H1 (cell line): ENCODE measurements around the gene EML4. TPM values are rescaled to one million over a fixed set of nuclear protein-coding genes. Genes with fewer than 3 reads are reported as not detected.

Experiments used
- CTCF ChIA-PET: fragments of 300-600 bp; sonication (Branson Sonifier 250); formaldehyde crosslinking; loops from one replicate; lab custom pipeline; 2021; ENCODE audit not compliant: partially characterized antibody; lab: Charles Lee
- POLR2A ChIA-PET: fragments of 300-600 bp; sonication (Branson Sonifier 250); formaldehyde crosslinking; loops from one replicate; lab custom pipeline; 2021; ENCODE audit warnings: inconsistent platforms; ENCODE audit not compliant: partially characterized antibody; lab: Charles Lee
- DNase-seq, 2 experiments: peaks; one replicate each; pipeline versions ENCODE4 v3.0.0 to v3.0.0-alpha.2; 2010 to 2022; ENCODE audit warnings: low spot score in 2 of 2, low read depth in 1 of 2, mixed read lengths in 1 of 2
- FAIRE-seq: peaks from 2 replicates; lab custom pipeline; 2011; peaks lifted over from hg19 to GRCh38; lab: Jason Lieb, UNC
- H2AFZ ChIP-seq: 2 replicates; pipeline ENCODE4 v1.8.1; 2012; ENCODE audit warnings: low read length, inconsistent platforms
- H2AK5ac ChIP-seq: 2 replicates; pipeline ENCODE4 v1.6.1; 2013; ENCODE audit warnings: low read depth, low read length
- H2BK120ac ChIP-seq: replicated peaks from 2 replicates; pipeline ENCODE3; 2013; ENCODE audit warnings: low read depth, low read length, inconsistent platforms
- H2BK12ac ChIP-seq: 2 replicates; pipeline ENCODE4 v1.6.1; 2013; ENCODE audit warnings: low read depth, low read length
- H2BK15ac ChIP-seq: 2 replicates; pipeline ENCODE4 v1.6.1; 2013; ENCODE audit warnings: low read length
- H2BK20ac ChIP-seq: 2 replicates; pipeline ENCODE4 v1.6.1; 2013; ENCODE audit warnings: low read length
- H2BK5ac ChIP-seq: 2 replicates; pipeline ENCODE4 v1.6.1; 2013; ENCODE audit warnings: low read depth, low read length
- H3K14ac ChIP-seq: 2 replicates; pipeline ENCODE4 v1.6.1; 2013; ENCODE audit warnings: inconsistent platforms; ENCODE audit not compliant: insufficient read length
- H3K18ac ChIP-seq: 2 replicates; pipeline ENCODE4 v1.6.1; 2013; ENCODE audit warnings: low read length; ENCODE audit errors: extremely low read depth
- H3K23ac ChIP-seq: 2 replicates; pipeline ENCODE4 v1.6.1; 2013; ENCODE audit warnings: inconsistent platforms; ENCODE audit not compliant: insufficient read length
- H3K23me2 ChIP-seq: 2 replicates; pipeline ENCODE4 v1.6.1; 2013; ENCODE audit warnings: low read depth, low read length
- H3K27ac ChIP-seq: 2 replicates; pipeline ENCODE4 v1.6.1; 2011; ENCODE audit warnings: low read depth, low read length, inconsistent platforms
- H3K27me3 ChIP-seq, 4 experiments: replicated peaks in 1 of 4; 1 replicate in 1 of 4; 2 replicates in 3 of 4; pipeline versions ENCODE4 v1.6.1 to v1.8.1; 2011 to 2013; ENCODE audit warnings: low read length in 3 of 4, mild to moderate bottlenecking in 3 of 4, inconsistent platforms in 2 of 4, mixed read lengths in 2 of 4, moderate library complexity in 1 of 4; ENCODE audit not compliant: control insufficient read depth in 3 of 4, insufficient read depth in 3 of 4; ENCODE audit errors: extremely low read depth in 1 of 4
- H3K36me3 ChIP-seq, 4 experiments: 2 replicates each; pipeline versions ENCODE4 v1.6.1 to v1.8.1; 2011 to 2013; ENCODE audit warnings: mild to moderate bottlenecking in 4 of 4, low read length in 3 of 4, moderate library complexity in 2 of 4, control low read depth in 1 of 4, inconsistent platforms in 1 of 4; ENCODE audit not compliant: insufficient read depth in 4 of 4, control insufficient read depth in 2 of 4
- H3K4ac ChIP-seq: replicated peaks from 2 replicates; pipeline ENCODE3; 2013; ENCODE audit warnings: low read length, low read depth, mixed read lengths, inconsistent platforms; ENCODE audit not compliant: insufficient read length
- H3K4me1 ChIP-seq, 4 experiments: replicated peaks in 1 of 4; 1 replicate in 1 of 4; 2 replicates in 3 of 4; pipeline versions ENCODE4 v1.6.1 to v1.8.1; 2011 to 2013; ENCODE audit warnings: low read length in 3 of 4, inconsistent platforms in 2 of 4, mixed read lengths in 1 of 4; ENCODE audit not compliant: insufficient read depth in 4 of 4, control insufficient read depth in 3 of 4
- H3K4me2 ChIP-seq, 2 experiments: 2 replicates each; pipeline versions ENCODE4 v1.6.1 to v1.8.1; 2011 to 2013; ENCODE audit warnings: low read depth in 2 of 2, low read length in 2 of 2, control low read depth in 1 of 2, inconsistent platforms in 1 of 2, mild to moderate bottlenecking in 1 of 2; ENCODE audit not compliant: insufficient read depth in 1 of 2
- H3K4me3 ChIP-seq, 4 experiments: fragments of 200-600, 300-600 bp in 1 of 4; sonication (generic), shearing (Covaris generic), sonication (Bioruptor Twin) in 1 of 4; 2 replicates each; pipeline versions ENCODE4 v1.5.1 to v1.8.1; 2011 to 2016; ENCODE audit warnings: low read length in 4 of 4, low read depth in 3 of 4, control low read depth in 2 of 4, inconsistent platforms in 2 of 4, mild to moderate bottlenecking in 2 of 4, mixed read lengths in 1 of 4, moderate library complexity in 1 of 4; ENCODE audit not compliant: insufficient read depth in 2 of 4; ENCODE audit errors: extremely low read depth in 1 of 4
- H3K56ac ChIP-seq: replicated peaks from 2 replicates; pipeline ENCODE3; 2013; ENCODE audit warnings: low read depth, mild to moderate bottlenecking, mixed read lengths, low read length, inconsistent platforms; ENCODE audit not compliant: insufficient read length
- H3K79me1 ChIP-seq: 2 replicates; pipeline ENCODE4 v1.6.1; 2013; ENCODE audit warnings: low read depth, low read length, control low read depth
- H3K79me2 ChIP-seq, 2 experiments: 2 replicates each; pipeline versions ENCODE4 v1.6.1 to v1.8.1; 2012 to 2013; ENCODE audit warnings: low read length in 2 of 2, mild to moderate bottlenecking in 2 of 2, inconsistent platforms in 1 of 2; ENCODE audit not compliant: insufficient read depth in 2 of 2, control insufficient read depth in 1 of 2
- H3K9ac ChIP-seq, 4 experiments: replicated peaks in 1 of 4; 1 replicate in 1 of 4; 2 replicates in 3 of 4; pipeline versions ENCODE4 v1.6.1 to v1.8.1; 2011 to 2013; ENCODE audit warnings: low read depth in 3 of 4, low read length in 3 of 4, control low read depth in 2 of 4, mild to moderate bottlenecking in 2 of 4, moderate library complexity in 2 of 4, inconsistent platforms in 1 of 4; ENCODE audit errors: extremely low read depth in 1 of 4
- H3K9me3 ChIP-seq, 2 experiments: 2 replicates each; pipeline versions ENCODE4 v1.6.1 to v1.8.1; 2012 to 2013; ENCODE audit warnings: mild to moderate bottlenecking in 2 of 2, moderate library complexity in 2 of 2, control low read depth in 1 of 2, inconsistent platforms in 1 of 2, low read depth in 1 of 2, low read length in 1 of 2, mixed read lengths in 1 of 2; ENCODE audit not compliant: insufficient read depth in 2 of 2
- H4K20me1 ChIP-seq, 2 experiments: replicated peaks in 1 of 2; 2 replicates each; pipeline versions ENCODE3 to v1.8.1; 2011 to 2013; ENCODE audit warnings: inconsistent platforms in 2 of 2, low read length in 2 of 2, mild to moderate bottlenecking in 1 of 2; ENCODE audit not compliant: insufficient read depth in 2 of 2, control insufficient read depth in 1 of 2
- H4K5ac ChIP-seq: 2 replicates; pipeline ENCODE4 v1.6.1; 2013; ENCODE audit warnings: low read length, low read depth, mixed read lengths, inconsistent platforms; ENCODE audit not compliant: insufficient read length
- H4K8ac ChIP-seq: 2 replicates; pipeline ENCODE4 v1.8.0; 2013; ENCODE audit warnings: mild to moderate bottlenecking, moderate library complexity, low read length, inconsistent platforms; ENCODE audit not compliant: insufficient read depth; ENCODE audit errors: extremely low read depth
- H4K91ac ChIP-seq: replicated peaks from 2 replicates; pipeline ENCODE3; 2013; ENCODE audit warnings: low read length, mixed read lengths, inconsistent platforms; ENCODE audit not compliant: insufficient read length
- CBX8 ChIP-seq: fragments of 300-800, 300-1000 bp; sonication (generic); IDR thresholded peaks from 2 replicates; pipeline ENCODE4 v1.7.1; 2016; ENCODE audit warnings: low read depth, low read length, borderline replicate concordance
- CREB1 ChIP-seq: IDR thresholded peaks from 2 replicates; pipeline ENCODE4 v1.6.1; 2012; ENCODE audit warnings: inconsistent platforms
- CTCF ChIP-seq, 3 experiments: IDR thresholded peaks; 1 replicate in 2 of 3; 2 replicates in 1 of 3; pipeline versions ENCODE4 v1.5.1 to v1.6.1; 2011; ENCODE audit warnings: low read length in 3 of 3, mild to moderate bottlenecking in 3 of 3, inconsistent platforms in 2 of 3, low read depth in 1 of 3, moderate library complexity in 1 of 3; ENCODE audit not compliant: insufficient read depth in 1 of 3; ENCODE audit errors: control extremely low read depth in 1 of 3
- KDM5A ChIP-seq: fragments of 200-600 bp; IDR thresholded peaks from 2 replicates; pipeline ENCODE4 v1.7.1; 2012; ENCODE audit warnings: mild to moderate bottlenecking, low read length, inconsistent platforms, mixed read lengths
- NRF1 ChIP-seq: IDR thresholded peaks from 2 replicates; pipeline ENCODE4 v1.6.1; 2011; ENCODE audit warnings: mild to moderate bottlenecking, low read depth, low read length, improper control_type of control experiment
- POU5F1 ChIP-seq: IDR thresholded peaks from 2 replicates; pipeline ENCODE4 v1.6.1; 2011; ENCODE audit warnings: low read depth, mild to moderate bottlenecking, low read length, moderate library complexity
- RNF2 ChIP-seq: fragments of 200-900, 300-1000 bp; sonication (generic); IDR thresholded peaks from 2 replicates; pipeline ENCODE4 v1.7.1; 2016; ENCODE audit warnings: borderline replicate concordance, low read depth, mild to moderate bottlenecking, antibody characterized with exemption, low read length; ENCODE audit not compliant: poor library complexity, severe bottlenecking; ENCODE audit errors: missing control alignments
- SIX5 ChIP-seq: IDR thresholded peaks from 2 replicates; pipeline ENCODE4 v1.6.1; 2011; ENCODE audit warnings: mild to moderate bottlenecking, low read depth, low read length
- SP1 ChIP-seq: IDR thresholded peaks from 2 replicates; pipeline ENCODE4 v1.6.1; 2011; ENCODE audit warnings: low read depth, low read length
- SP2 ChIP-seq: IDR thresholded peaks from 2 replicates; pipeline ENCODE4 v1.6.1; 2012; ENCODE audit warnings: mild to moderate bottlenecking, low read length, inconsistent platforms
- WGBS, 2 experiments: shearing (Covaris generic) in 1 of 2; methylation state at CpG; one replicate each; pipeline versions ENCODE4 v1.1.6 to v1.1.7; 2013 to 2015; ENCODE audit warnings: low lambda C conversion rate in 2 of 2, mixed read lengths in 2 of 2, inconsistent platforms in 1 of 2, low coverage in 1 of 2, missing lambda C conversion rate in 1 of 2; ENCODE audit not compliant: insufficient replicate concordance in 2 of 2, insufficient coverage in 1 of 2, insufficient read length in 1 of 2; ENCODE audit errors: extremely low coverage in 1 of 2, missing lambda C conversion rate in 1 of 2; 5-methylcytosine and 5-hydroxymethylcytosine counted together
- polyA plus RNA-seq, 7 experiments: library from polyadenylated mRNA; depleted of rRNA in 3 of 7; stranded (reverse) in 5 of 7; unstranded in 2 of 7; fragments of >200 nt in 5 of 7; fragments of 200-250 nt in 2 of 7; gene quantifications; 1 replicate in 5 of 7; 2 replicates in 1 of 7; 4 replicates in 1 of 7; pipeline versions ENCODE4 v1.2.1 to v1.2.3, GENCODE V29; 2011 to 2013; ENCODE audit warnings: missing spikeins in 2 of 7, mixed read lengths in 2 of 7
- total RNA-seq: library from RNA; stranded (reverse); fragmentation: NEBNext Ultra II Directional; extraction: Animal tissue kit (Norgen Biotek cat#: 25700); gene quantifications from 2 replicates; pipeline ENCODE4 v1.2.1, GENCODE V29; 2021

EML4 gene
- total and polyA plus RNA-seq, 2 of the 8 experiments (the other 6 are each of a cell fraction or from before 2014, with no cell fraction given): 50.1 to 104 TPM

GRCh38 chr2:42194428-42194827, 25.3 kb downstream of the EML4 start:
- Histone ChIP-seq H3K4me2 (no peak overlapping the region), H3K36me3 (no peaks in the 10 kb centered on the region), H4K91ac (no peak overlapping the region), H3K14ac (no peak overlapping the region), H4K8ac (no peak overlapping the region), H3K27ac (no peak overlapping the region), H4K20me1 (peaks cover 7 to 9% of the 10 kb centered on the region in 2 experiments), H2AK5ac (no peak overlapping the region), H3K18ac (no peak overlapping the region), H3K4me3 (no peak overlapping the region), H3K9ac (no peak overlapping the region), H2BK15ac (no peak overlapping the region), H3K4ac (no peak overlapping the region), H3K23ac (no peak overlapping the region), H3K56ac (no peak overlapping the region), H3K27me3 (no peaks in the 10 kb centered on the region), H2BK12ac (no peak overlapping the region), H3K79me2 (peaks cover 8 to 90% of the 10 kb centered on the region in 2 experiments), H2BK20ac (no peak overlapping the region), H3K9me3 (no peaks in the 10 kb centered on the region), H2BK5ac (no peak overlapping the region), H2BK120ac (no peak overlapping the region), H3K79me1 (no peaks in the 10 kb centered on the region), H2AFZ (no peak overlapping the region), H3K23me2 (no peaks in the 10 kb centered on the region), H3K4me1 (peaks cover 0 to 7% (median 2%) of the 10 kb centered on the region in 4 experiments; a peak in 3 of 7 replicates), H4K5ac (no peak overlapping the region)
- CTCF ChIA-PET: interaction anchor here (0.6 to 4.4 kb wide), 7 partner anchors 10 to 104 kb away, joined by 3 to 25 read pairs (median 4); no protein-coding TSS in a partner anchor
- FAIRE-seq (no peak), DNase-seq (no peak)
- no peak for TF ChIP-seq CREB1
- no peak for TF ChIP-seq SIX5
- TF ChIP-seq NRF1: no peak
- no peak for TF ChIP-seq POU5F1
- TF ChIP-seq RNF2: no peak
- TF ChIP-seq CBX8: no peak
- TF ChIP-seq SP2: no peak
- TF ChIP-seq CTCF (IDR thresholded peaks at IDR 0.05; ENCODE audit: control extremely low read depth in 1 of 3, insufficient read depth in 1 of 3, low read depth in 1 of 3, low read length in 3 of 3): no peak
- TF ChIP-seq SP1: no peak
- TF ChIP-seq KDM5A: no peak
- POLR2A ChIA-PET: interaction anchor here (2.0 kb wide), 1 partner anchor 12 kb away, joined by 7 read pairs; no protein-coding TSS in a partner anchor
- 98% methylated on average over 4 of the region's 4 CpGs; no CpG with 5 or more reads in 1 of the 2 experiments for WGBS, 2 experiments
